ENCODE measurements around the gene WNK2.
"Not testable (repeated sequence)": the region's sequence is repeated elsewhere in the genome, so short reads cannot be mapped to it uniquely, and the experiment has no call there.

Gene WNK2

GRCh38 chr9:93353413-93354310, 169.7 kb downstream of the WNK2 start:
- DNase-seq, result not testable (repeated sequence)

- no peak for DNase-seq
These were observed 170.5 kb downstream of the WNK2 start for GRCh38 chr9:93354451-93354850.

DNA sequence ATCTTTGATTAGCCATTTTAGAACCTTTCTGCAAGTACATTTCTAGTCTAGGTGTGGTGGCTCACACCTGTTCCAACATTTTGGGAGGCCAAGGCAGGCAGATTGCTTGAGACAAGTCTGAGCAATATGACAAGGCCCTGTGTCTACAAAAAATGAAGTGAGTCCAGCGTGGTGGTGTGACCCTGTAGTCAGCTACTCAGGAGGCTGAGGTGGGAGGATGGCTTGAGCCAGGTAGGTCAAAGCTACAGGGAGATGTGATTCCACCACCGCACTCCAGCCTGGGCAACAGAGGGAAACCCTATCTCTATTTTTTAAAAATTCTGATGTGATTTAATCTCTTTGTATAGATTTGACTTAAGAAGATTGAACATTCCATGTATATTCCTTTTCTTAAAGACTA, 171.9 kb downstream of the WNK2 start:
- no peak for DNase-seq

DNA sequence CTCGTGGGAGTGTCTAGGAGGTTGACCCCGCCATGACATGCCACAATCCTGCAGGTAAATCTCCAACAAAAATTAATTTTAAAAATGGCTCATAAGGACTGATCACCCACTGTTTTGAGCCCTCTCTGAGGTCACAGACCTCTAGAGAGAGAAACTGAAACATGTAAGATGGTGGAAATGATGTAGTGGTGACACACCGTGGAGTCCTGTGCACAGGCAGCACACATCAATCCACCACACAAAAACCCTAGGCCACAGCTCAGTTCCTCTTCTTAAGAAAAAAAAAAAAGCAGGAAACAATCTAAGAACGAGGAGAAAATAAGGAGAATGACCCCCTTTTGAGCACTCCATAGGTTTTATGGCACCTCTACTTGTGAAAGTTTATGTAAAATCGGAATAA, 173.7 kb downstream of the WNK2 start:
- DNase-seq, result no peak

GRCh38 chr9:93359907-93360306, 176.0 kb downstream of the WNK2 start:
- DNase-seq, result not testable (repeated sequence)

DNA sequence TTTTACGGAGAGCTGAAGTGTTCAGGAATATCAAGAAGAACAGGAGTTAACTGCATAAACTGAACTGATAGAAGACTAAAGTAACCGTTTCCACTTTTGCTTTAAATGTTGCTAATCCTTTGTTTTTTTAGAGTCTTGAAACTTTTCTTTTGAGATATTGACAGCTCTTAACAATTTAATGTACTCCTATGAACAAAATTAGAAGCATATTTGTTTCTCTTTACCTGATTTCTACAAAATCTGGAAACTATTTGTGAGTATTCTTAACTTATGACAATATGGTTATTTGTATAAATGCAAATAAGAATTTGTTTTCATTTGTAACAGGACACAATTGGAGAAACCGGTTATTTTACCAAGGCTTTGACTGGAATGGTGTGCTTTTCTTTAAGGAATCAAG, 178.1 kb downstream of the WNK2 start:
- no peak for DNase-seq

GRCh38 chr9:93364734-93365426, 180.9 kb downstream of the WNK2 start:
- DNase-seq, result no peak

GRCh38 chr9:93365427-93366118, 181.6 kb downstream of the WNK2 start:
- no peak for DNase-seq

DNA sequence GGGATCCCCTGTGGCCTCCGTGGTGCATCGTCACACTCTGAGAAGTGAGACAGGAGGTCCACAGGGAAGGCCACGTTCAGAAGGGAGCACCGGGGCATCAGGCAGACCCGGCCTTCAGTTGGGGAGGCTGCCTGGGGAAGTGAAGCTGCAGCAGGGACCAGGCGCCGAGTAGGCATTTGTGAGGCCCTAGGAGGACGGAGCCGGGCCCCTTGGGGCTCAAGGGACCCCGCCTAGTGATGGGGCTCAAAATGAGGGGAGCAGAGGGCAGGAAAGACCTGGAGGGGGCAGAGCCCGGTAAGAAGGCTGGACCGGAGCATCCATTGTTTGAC, 182.1 kb downstream of the WNK2 start:
- no peak for DNase-seq

- DNase-seq, result not testable (repeated sequence)
These were observed 182.5 kb downstream of the WNK2 start for GRCh38 chr9:93366486-93366885.

GRCh38 chr9:93368437-93368836, 184.5 kb downstream of the WNK2 start:
- no peak for DNase-seq

GRCh38 chr9:93369686-93370085, 185.7 kb downstream of the WNK2 start:
- DNase-seq, result no peak
